Measurements from ENCODE around the gene AP1G1.

GRCh38 chr16:71761097-71761496 lies 47.5 kb downstream of the AP1G1 start:
- TF ChIP-seq CTCF (IDR thresholded peaks at IDR 0.05) (no peak), POLR2A (IDR thresholded peaks at IDR 0.05) (no peak)

Measured in thyroid gland (tissue), 4 donors.